Measurements from ENCODE around the gene ULK4.

DNA sequence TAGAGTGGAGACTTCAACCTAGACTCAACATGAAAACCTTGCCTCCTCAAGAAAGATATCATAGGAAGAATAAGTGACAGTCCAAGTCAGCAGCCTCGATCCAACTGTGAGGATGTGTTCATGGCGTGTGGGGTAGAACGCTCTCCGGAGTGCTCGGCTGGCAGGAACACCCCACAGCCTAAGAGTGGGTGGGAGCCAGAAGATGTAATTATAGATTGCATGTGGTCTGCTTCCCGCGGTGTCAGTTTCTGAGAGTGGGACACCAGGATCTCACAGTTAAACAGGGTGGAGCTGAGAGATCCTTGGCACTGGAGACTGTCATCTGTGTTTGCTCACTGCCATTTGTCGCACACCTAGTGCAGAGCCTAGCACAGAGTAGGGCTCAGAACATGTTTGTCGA, 604.6 kb downstream of the ULK4 start:
- TF ChIP-seq CTCF (IDR thresholded peaks at IDR 0.05; ENCODE audit: low read depth, low read length) (no peak), POLR2A (IDR thresholded peaks at IDR 0.05; ENCODE audit: extremely low read depth, insufficient read length) (no peak), MYC (IDR thresholded peaks at IDR 0.05; ENCODE audit: low read depth, low read length) (no peak), MAX (IDR thresholded peaks at IDR 0.05; ENCODE audit: low read depth, low read length) (no peak)

All from NB4 (cell line).